Osteoblast (primary cell): ENCODE measurements around the gene TCF19. TPM values are rescaled to one million over a fixed set of nuclear protein-coding genes. Genes with fewer than 3 reads are reported as not detected.

ENCODE experiments used
- DNase-seq: peaks from one replicate; pipeline ENCODE4 v3.0.0; 2011; ENCODE audit warnings: low spot score, mixed read lengths; ENCODE audit not compliant: insufficient read length; ENCODE audit errors: missing footprints
- H2AFZ ChIP-seq: 2 replicates; pipeline ENCODE4 v1.6.0; 2011; ENCODE audit warnings: mild to moderate bottlenecking, low read length
- H3K27ac ChIP-seq: 2 replicates; pipeline ENCODE4 v1.5.1; 2011; ENCODE audit warnings: mild to moderate bottlenecking, low read depth, low read length, moderate library complexity
- H3K27me3 ChIP-seq: 2 replicates; pipeline ENCODE4 v1.6.0; 2012; ENCODE audit warnings: mild to moderate bottlenecking, control low read depth, inconsistent platforms, low read length, moderate library complexity; ENCODE audit not compliant: insufficient read depth
- H3K36me3 ChIP-seq: 2 replicates; pipeline ENCODE4 v1.5.1; 2011; ENCODE audit warnings: mild to moderate bottlenecking, low read length, control low read depth, moderate library complexity; ENCODE audit not compliant: insufficient read depth
- H3K4me1 ChIP-seq: 2 replicates; pipeline ENCODE4 v1.5.1; 2011; ENCODE audit warnings: mild to moderate bottlenecking, low read length, control low read depth, moderate library complexity; ENCODE audit not compliant: insufficient read depth
- H3K4me2 ChIP-seq: 2 replicates; pipeline ENCODE4 v1.6.0; 2011; ENCODE audit warnings: mild to moderate bottlenecking, low read length; ENCODE audit not compliant: insufficient read depth
- H3K4me3 ChIP-seq: fragments of 200-600 bp; sonication (generic); 3 replicates; pipeline ENCODE4 v1.5.1; 2012; ENCODE audit warnings: mild to moderate bottlenecking, low read length, inconsistent platforms; ENCODE audit not compliant: insufficient read depth
- H3K79me2 ChIP-seq: 2 replicates; pipeline ENCODE4 v1.6.0; 2012; ENCODE audit warnings: mild to moderate bottlenecking, low read length, control low read depth, inconsistent platforms; ENCODE audit not compliant: insufficient read depth
- H3K9me3 ChIP-seq: 2 replicates; pipeline ENCODE4 v1.5.1; 2011; ENCODE audit warnings: low read depth, low read length, control low read depth
- H4K20me1 ChIP-seq: 2 replicates; pipeline ENCODE4 v1.6.0; 2012; ENCODE audit warnings: mild to moderate bottlenecking, low read length, control low read depth; ENCODE audit not compliant: insufficient read depth
- CTCF ChIP-seq: IDR thresholded peaks from 2 replicates; pipeline ENCODE4 v1.5.1; 2011; ENCODE audit warnings: mild to moderate bottlenecking, low read depth, low read length, moderate library complexity; ENCODE audit errors: extremely low read depth
- total RNA-seq: library from RNA; depleted of rRNA; stranded (reverse); fragments of >200 nt; gene quantifications from 2 replicates; pipeline ENCODE4 v1.2.3, GENCODE V29; 2012

TCF19 gene
- total RNA-seq, 1 donor, result 5.8 TPM

GRCh38 chr6:31174378-31174777, 16.0 kb downstream of the TCF19 start:
- Histone ChIP-seq H3K36me3 (no peaks in the 10 kb centered on the region), H3K79me2 (peaks cover 2% of the 10 kb centered on the region), H3K9me3 (no peaks in the 10 kb centered on the region), H2AFZ (no peak overlapping the region), H4K20me1 (no peaks in the 10 kb centered on the region), H3K4me1 (peaks cover 7% of the 10 kb centered on the region), H3K4me2 (no peak overlapping the region), H3K27ac (no peak overlapping the region), H3K4me3 (no peak overlapping the region), H3K27me3 (no peaks in the 10 kb centered on the region)
- no peak for TF ChIP-seq CTCF
- DNase-seq, result no peak

- Histone ChIP-seq H3K4me1 (peaks cover 7% of the 10 kb centered on the region), H3K27ac (peak overlapping the region; percentile 34), H3K79me2 (peaks cover 8% of the 10 kb centered on the region), H3K36me3 (no peaks in the 10 kb centered on the region), H3K27me3 (no peaks in the 10 kb centered on the region), H2AFZ (peak overlapping the region; percentile 6), H3K4me3 (no peak overlapping the region), H3K9me3 (no peaks in the 10 kb centered on the region), H4K20me1 (no peaks in the 10 kb centered on the region), H3K4me2 (peak overlapping the region; percentile 2)
- TF ChIP-seq CTCF, result no peak
- DNase-seq, result peak; percentile 96
Measured at GRCh38 chr6:31175971-31176370, 17.6 kb downstream of the TCF19 start.

GRCh38 chr6:31178143-31179041, 20.0 kb downstream of the TCF19 start:
- Histone ChIP-seq H3K36me3 (no peaks in the 10 kb centered on the region), H3K9me3 (no peaks in the 10 kb centered on the region), H3K4me1 (peaks cover 7% of the 10 kb centered on the region), H2AFZ (no peak overlapping the region), H3K4me3 (no peak overlapping the region), H3K79me2 (peaks cover 8% of the 10 kb centered on the region), H3K27me3 (no peaks in the 10 kb centered on the region), H4K20me1 (no peaks in the 10 kb centered on the region), H3K4me2 (no peak overlapping the region), H3K27ac (no peak overlapping the region)
- no peak for TF ChIP-seq CTCF
- DNase-seq, result no peak

- Histone ChIP-seq H3K4me2 (no peak overlapping the region), H3K4me3 (no peak overlapping the region), H2AFZ (no peak overlapping the region), H3K4me1 (peaks cover 7% of the 10 kb centered on the region), H3K36me3 (no peaks in the 10 kb centered on the region), H3K27ac (no peak overlapping the region), H3K79me2 (peaks cover 8% of the 10 kb centered on the region), H3K9me3 (no peaks in the 10 kb centered on the region), H4K20me1 (no peaks in the 10 kb centered on the region), H3K27me3 (no peaks in the 10 kb centered on the region)
- no peak for DNase-seq
- TF ChIP-seq CTCF, result no peak
Measured at GRCh38 chr6:31179042-31179386, 20.6 kb downstream of the TCF19 start.
